Esophagus muscularis mucosa (tissue), 4 donors: ENCODE measurements around the gene DNER.

Source experiments
- EP300 ChIP-seq: sonication (generic); formaldehyde crosslinking; IDR thresholded peaks from one replicate; pipeline ENCODE4 v1.6.1; 2017; ENCODE audit warnings: antibody characterized with exemption
- POLR2A ChIP-seq: fragments of 450-650 bp; IDR thresholded peaks from one replicate; pipeline ENCODE4 v1.6.1; 2017; ENCODE audit warnings: antibody characterized with exemption, moderate library complexity, mild to moderate bottlenecking, low read depth
- POLR2AphosphoS5 ChIP-seq, 2 donors: sonication (generic); formaldehyde crosslinking; IDR thresholded peaks; one replicate each; pipeline ENCODE4 v1.6.1; 2017; ENCODE audit warnings: antibody characterized with exemption in 2 of 2
- TF ChIP-seq, protein P1 (sequence below), 3 experiments: fragments of 200-600 bp in 2 of 3; fragments of 450-650 bp in 1 of 3; sonication (generic) in 2 of 3; IDR thresholded peaks; one replicate each; pipeline ENCODE4 v1.5.1; 2017 to 2019; ENCODE audit warnings: antibody characterized with exemption in 3 of 3, mild to moderate bottlenecking in 2 of 3, moderate library complexity in 1 of 3

GRCh38 chr2:229344151-229344551 lies 370.2 kb downstream of the DNER start:
- TF ChIP-seq, protein P1, sequence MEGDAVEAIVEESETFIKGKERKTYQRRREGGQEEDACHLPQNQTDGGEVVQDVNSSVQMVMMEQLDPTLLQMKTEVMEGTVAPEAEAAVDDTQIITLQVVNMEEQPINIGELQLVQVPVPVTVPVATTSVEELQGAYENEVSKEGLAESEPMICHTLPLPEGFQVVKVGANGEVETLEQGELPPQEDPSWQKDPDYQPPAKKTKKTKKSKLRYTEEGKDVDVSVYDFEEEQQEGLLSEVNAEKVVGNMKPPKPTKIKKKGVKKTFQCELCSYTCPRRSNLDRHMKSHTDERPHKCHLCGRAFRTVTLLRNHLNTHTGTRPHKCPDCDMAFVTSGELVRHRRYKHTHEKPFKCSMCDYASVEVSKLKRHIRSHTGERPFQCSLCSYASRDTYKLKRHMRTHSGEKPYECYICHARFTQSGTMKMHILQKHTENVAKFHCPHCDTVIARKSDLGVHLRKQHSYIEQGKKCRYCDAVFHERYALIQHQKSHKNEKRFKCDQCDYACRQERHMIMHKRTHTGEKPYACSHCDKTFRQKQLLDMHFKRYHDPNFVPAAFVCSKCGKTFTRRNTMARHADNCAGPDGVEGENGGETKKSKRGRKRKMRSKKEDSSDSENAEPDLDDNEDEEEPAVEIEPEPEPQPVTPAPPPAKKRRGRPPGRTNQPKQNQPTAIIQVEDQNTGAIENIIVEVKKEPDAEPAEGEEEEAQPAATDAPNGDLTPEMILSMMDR (IDR thresholded peaks at IDR 0.05), result no peak
- TF ChIP-seq POLR2AphosphoS5 (IDR thresholded peaks at IDR 0.05), result no peak
- TF ChIP-seq POLR2A, result no peak
- no peak for TF ChIP-seq EP300
